Mammary epithelial cell (primary cell): ENCODE data around the gene BARX1.

ENCODE experiments used
- CTCF ChIP-seq, 2 donors: IDR thresholded peaks in 1 of 2; conservative IDR thresholded peaks in 1 of 2; 2 replicates each; pipeline ENCODE4 v1.5.1; 2011 to 2012; ENCODE audit warnings: inconsistent platforms in 2 of 2, low read length in 2 of 2, mild to moderate bottlenecking in 2 of 2, control low read depth in 1 of 2, low read depth in 1 of 2; ENCODE audit not compliant: insufficient read depth in 1 of 2; ENCODE audit errors: extremely low read depth in 1 of 2
- EZH2 ChIP-seq: IDR thresholded peaks from 2 replicates; pipeline ENCODE4 v1.6.1; 2012; ENCODE audit warnings: low read length, inconsistent platforms, borderline replicate concordance

GRCh38 chr9:93976081-93976480 lies 20.9 kb upstream of the BARX1 start:
- TF ChIP-seq CTCF (conservative IDR thresholded peaks at IDR 0.05 in 1 of 2, IDR thresholded peaks at IDR 0.05 in 1 of 2; ENCODE audit: extremely low read depth in 1 of 2, insufficient read depth in 1 of 2, low read depth in 1 of 2, low read length in 2 of 2) = no peak
- TF ChIP-seq EZH2 = no peak
